WERI-Rb-1 (cell line): ENCODE results near the gene MYLK3.
A peak's percentile ranks its signal among the peaks of the same experiment; 100 is the strongest.

Experiments
- DNase-seq: peaks from one replicate; pipeline ENCODE4 v3.0.0-alpha.2; 2020
- H3K27ac ChIP-seq: fragments of 250-450 bp; sonication (Bioruptor Pico); 2 replicates; pipeline ENCODE4 v1.5.1; 2020; ENCODE audit warnings: mild to moderate bottlenecking, moderate library complexity
- H3K27me3 ChIP-seq: fragments of 250-450 bp; sonication (Bioruptor Pico); 2 replicates; pipeline ENCODE4 v1.5.1; 2021; ENCODE audit warnings: mild to moderate bottlenecking, low read depth, moderate library complexity; ENCODE audit not compliant: insufficient read depth, severe bottlenecking
- H3K36me3 ChIP-seq: fragments of 250-450 bp; sonication (Bioruptor Pico); 2 replicates; pipeline ENCODE4 v1.5.1; 2020; ENCODE audit warnings: mild to moderate bottlenecking, moderate library complexity
- H3K4me3 ChIP-seq: 2 replicates; pipeline ENCODE4 v1.5.1; 2011; ENCODE audit warnings: low read depth, mild to moderate bottlenecking, control low read depth, low read length
- H3K9me3 ChIP-seq: fragments of 250-450 bp; sonication (Bioruptor Pico); 2 replicates; pipeline ENCODE4 v1.5.1; 2021; ENCODE audit warnings: mild to moderate bottlenecking, moderate library complexity; ENCODE audit not compliant: severe bottlenecking
- TF ChIP-seq, protein P1 (sequence below): IDR thresholded peaks from 2 replicates; pipeline ENCODE4 v1.5.1; 2011; ENCODE audit warnings: low read depth, mild to moderate bottlenecking, control low read depth, inconsistent platforms, low read length

MYLK3 gene

DNA sequence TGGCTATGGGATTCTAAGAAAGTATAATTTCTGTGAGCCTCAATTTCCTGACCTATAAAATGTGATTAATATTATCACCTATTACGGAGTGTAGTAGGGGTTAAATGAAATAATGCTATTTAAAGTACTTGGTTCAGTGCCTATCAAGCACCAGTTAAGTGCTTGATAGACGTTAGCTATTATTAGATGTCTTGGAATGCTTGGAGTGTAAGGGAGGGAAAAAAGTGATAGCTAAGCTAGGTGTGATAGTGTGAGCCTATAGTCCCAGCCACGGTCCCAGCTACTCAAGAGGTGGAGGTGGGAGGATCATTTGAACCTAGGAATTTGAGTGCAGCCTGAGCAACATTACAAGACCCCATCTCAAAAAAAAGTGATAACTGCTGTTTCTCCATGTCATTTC, 51.2 kb downstream of the MYLK3 start:
- Histone ChIP-seq H3K27ac (no peak overlapping the region), H3K27me3 (no peaks in the 10 kb centered on the region), H3K9me3 (no peaks in the 10 kb centered on the region), H3K36me3 (peaks cover 64% of the 10 kb centered on the region), H3K4me3 (no peak overlapping the region)
- DNase-seq = no peak
- TF ChIP-seq, protein P1, sequence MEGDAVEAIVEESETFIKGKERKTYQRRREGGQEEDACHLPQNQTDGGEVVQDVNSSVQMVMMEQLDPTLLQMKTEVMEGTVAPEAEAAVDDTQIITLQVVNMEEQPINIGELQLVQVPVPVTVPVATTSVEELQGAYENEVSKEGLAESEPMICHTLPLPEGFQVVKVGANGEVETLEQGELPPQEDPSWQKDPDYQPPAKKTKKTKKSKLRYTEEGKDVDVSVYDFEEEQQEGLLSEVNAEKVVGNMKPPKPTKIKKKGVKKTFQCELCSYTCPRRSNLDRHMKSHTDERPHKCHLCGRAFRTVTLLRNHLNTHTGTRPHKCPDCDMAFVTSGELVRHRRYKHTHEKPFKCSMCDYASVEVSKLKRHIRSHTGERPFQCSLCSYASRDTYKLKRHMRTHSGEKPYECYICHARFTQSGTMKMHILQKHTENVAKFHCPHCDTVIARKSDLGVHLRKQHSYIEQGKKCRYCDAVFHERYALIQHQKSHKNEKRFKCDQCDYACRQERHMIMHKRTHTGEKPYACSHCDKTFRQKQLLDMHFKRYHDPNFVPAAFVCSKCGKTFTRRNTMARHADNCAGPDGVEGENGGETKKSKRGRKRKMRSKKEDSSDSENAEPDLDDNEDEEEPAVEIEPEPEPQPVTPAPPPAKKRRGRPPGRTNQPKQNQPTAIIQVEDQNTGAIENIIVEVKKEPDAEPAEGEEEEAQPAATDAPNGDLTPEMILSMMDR = no peak

DNA sequence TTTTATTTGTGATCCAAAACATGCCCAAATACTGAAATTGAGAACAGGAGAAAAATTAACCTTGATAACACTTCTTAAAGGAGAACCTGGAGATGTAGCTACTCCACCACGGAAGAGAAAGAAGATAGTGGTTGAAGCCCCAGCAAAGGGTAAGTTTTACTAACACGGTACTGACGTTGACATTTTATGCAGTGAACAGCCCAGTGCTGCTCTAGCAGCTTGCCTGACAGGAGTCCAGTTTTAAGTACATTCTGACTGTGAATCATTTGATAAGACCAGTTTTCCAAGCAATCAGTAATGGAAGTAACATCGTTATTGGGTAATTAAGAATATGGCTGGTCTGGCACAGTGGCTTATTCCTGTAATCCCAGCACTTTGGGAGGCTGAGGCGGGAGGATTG, 52.2 kb downstream of the MYLK3 start:
- Histone ChIP-seq H3K27me3 (no peaks in the 10 kb centered on the region), H3K4me3 (no peak overlapping the region), H3K36me3 (peaks cover 74% of the 10 kb centered on the region), H3K9me3 (no peaks in the 10 kb centered on the region), H3K27ac (no peak overlapping the region)
- TF ChIP-seq, protein P1 = no peak
- DNase-seq = no peak

DNA sequence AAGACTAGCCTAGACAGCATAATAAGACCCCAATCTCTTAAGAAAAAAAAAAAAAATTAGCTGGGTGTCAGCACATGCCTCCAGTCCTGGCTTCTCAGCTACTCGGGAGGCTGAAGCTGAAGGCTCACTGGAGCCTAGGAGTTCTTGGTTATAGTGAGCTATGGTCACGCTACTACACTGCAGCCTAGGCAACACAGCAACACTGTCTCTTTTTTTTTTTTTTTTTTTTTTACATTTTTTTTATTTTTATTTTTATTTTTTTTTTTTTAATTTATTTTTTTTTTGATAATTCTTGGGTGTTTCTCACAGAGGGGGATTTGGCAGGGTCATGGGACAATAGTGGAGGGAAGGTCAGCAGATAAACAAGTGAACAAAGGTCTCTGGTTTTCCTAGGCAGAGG, 54.5 kb downstream of the MYLK3 start:
- no peak for DNase-seq
- Histone ChIP-seq H3K9me3 (no peaks in the 10 kb centered on the region), H3K36me3 (peaks cover 62% of the 10 kb centered on the region), H3K4me3 (no peak overlapping the region), H3K27ac (peak overlapping the region; percentile 53), H3K27me3 (no peaks in the 10 kb centered on the region)
- TF ChIP-seq, protein P1 = no peak

DNA sequence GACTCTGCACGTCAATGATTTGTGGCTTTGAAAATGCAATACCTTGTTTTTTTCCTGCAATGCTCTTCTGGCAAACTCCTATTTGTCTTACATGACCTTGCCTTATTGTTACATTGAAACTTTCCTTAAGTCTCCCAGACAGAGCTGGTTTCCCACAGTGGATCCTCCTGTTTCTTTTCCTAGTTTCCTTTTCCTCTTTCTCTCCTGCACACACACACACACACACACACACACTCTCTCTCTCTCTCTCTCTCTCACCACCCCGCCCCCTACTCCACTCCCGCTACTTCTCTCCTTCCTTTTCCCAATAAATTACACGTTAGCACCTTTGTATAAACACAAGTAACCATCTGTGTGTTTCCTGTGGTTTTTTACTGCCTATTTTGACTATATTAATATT, 56.4 kb downstream of the MYLK3 start:
- DNase-seq = no peak
- Histone ChIP-seq H3K27ac (no peak overlapping the region), H3K27me3 (no peaks in the 10 kb centered on the region), H3K4me3 (no peak overlapping the region), H3K9me3 (no peaks in the 10 kb centered on the region), H3K36me3 (peaks cover 50% of the 10 kb centered on the region)
- TF ChIP-seq, protein P1 = no peak

DNA sequence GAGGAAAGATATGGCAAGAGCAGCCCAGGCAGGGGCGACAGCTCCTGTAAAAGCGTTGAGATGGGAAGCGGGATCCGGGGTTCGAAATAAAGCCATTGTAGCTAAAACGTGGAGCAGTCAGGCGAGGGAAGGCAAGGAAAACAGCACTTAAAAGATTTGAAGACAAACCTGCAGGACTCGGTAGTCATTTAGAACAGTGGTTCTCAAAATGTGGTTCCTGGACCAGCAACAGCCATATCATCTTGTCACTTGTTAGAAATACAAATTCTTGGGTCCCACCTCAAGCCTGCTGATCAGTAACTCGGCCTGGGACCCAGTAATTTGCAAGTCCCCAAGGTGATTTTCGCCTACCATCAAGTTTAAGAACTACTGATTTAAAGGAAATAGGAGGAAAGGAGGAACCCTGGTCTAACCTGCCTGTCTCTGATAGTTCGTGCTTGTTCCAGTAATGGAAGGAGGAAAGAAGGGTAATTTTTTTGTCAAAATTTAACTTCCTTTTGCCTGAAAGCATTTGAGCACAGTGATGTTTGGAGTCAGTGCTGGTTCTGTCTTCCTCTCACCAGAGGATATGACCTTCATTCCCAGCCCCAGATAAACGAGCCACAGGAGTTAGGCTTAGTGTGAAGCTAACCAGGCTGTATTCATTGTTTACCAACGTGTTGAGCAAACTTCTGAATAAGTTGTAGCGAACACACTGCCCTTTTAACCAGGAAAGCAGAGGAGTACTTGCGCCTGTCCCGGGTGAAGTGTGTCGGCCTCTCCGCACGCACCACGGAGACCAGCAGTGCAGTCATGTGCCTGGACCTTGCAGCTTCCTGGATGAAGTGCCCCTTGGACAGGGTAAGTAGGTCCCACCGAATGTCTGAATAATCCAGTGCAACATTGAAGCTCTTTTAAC, 57.6 kb downstream of the MYLK3 start:
- H3K36me3 ChIP-seq = peaks cover 38% of the 10 kb centered on the region
- H3K4me3 ChIP-seq = peak overlapping the region; percentile 72
- no peak for DNase-seq
- peak overlapping the region; percentile 98 for H3K27ac ChIP-seq
- TF ChIP-seq, protein P1 = no peak
- no peaks in the 10 kb centered on the region for H3K9me3 ChIP-seq
- H3K27me3 ChIP-seq = no peaks in the 10 kb centered on the region
